DMS53 treated with DMSO at 0.1 percent for 48 hours (cell line): ENCODE results near the gene TIMM22.
A peak's percentile ranks its signal among the peaks of the same experiment; 100 is the strongest.
"Not testable (repeated sequence)": the region's sequence is repeated elsewhere in the genome, so short reads cannot be mapped to it uniquely, and the experiment has no call there.

ENCODE experiments used
- DNase-seq: peaks from one replicate; lab custom pipeline; 2025; ENCODE audit not compliant: unreplicated experiment; lab: John Stamatoyannopoulos, UW

Gene TIMM22

GRCh38 chr17:996554-997344 is at the start of gene TIMM22:
Gene TIMM22, plus strand, starts transcription at chr17:997129. Its CDS starts 14 bp downstream, at chr17:997143.
- DNase-seq = peak; percentile 90

DNA sequence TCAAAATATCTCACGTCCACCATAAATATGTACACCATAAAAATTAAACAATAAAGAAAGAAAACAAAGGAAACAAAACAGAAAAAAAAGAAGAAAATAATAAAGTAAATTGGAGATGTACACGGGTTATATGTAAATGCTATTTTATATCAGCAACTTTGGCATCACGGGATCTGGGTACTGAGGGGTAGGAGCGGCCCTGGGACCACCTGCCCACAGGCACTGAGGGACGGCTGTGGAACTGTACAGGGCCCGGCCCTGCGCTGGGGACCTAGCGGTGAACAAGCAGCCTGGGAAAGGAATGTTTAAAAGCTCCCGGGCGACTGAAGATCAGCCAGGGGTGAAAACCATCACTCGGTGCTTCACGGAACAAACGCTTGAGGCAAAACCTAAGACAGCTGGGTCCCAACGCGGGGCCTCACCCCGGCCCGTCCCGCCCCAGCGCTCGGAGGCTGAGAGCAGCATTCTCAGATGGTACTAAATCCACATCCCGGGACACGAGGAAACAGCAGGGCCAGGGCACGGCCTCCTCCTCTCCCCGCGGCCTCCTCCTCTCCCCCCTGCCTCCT is 48.6 kb upstream of the TIMM22 start:
- DNase-seq = no peak

GRCh38 chr17:949623-950303 is 47.2 kb upstream of the TIMM22 start:
- DNase-seq = no peak

GRCh38 chr17:951325-952132 is 45.4 kb upstream of the TIMM22 start:
- no peak for DNase-seq

DNA sequence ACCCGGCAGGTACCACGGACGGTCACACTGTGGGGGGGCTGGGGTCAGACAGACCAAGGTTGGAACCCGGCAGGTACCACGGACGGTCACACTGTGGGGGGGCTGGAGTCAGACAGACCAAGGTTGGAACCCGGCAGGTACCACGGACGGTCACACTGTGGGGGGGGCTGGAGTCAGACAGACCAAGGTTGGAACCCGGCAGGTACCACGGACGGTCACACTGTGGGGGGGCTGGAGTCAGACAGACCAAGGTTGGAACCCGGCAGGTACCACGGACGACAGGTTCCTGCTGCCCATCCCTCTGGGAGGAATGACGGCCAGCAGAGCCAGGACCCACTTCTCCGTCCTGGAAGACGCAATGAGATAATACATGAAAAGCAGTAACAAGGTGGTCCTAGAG is 44.3 kb upstream of the TIMM22 start:
- DNase-seq = not testable (repeated sequence)

GRCh38 chr17:953767-954166 is 43.2 kb upstream of the TIMM22 start:
- DNase-seq = no peak

DNA sequence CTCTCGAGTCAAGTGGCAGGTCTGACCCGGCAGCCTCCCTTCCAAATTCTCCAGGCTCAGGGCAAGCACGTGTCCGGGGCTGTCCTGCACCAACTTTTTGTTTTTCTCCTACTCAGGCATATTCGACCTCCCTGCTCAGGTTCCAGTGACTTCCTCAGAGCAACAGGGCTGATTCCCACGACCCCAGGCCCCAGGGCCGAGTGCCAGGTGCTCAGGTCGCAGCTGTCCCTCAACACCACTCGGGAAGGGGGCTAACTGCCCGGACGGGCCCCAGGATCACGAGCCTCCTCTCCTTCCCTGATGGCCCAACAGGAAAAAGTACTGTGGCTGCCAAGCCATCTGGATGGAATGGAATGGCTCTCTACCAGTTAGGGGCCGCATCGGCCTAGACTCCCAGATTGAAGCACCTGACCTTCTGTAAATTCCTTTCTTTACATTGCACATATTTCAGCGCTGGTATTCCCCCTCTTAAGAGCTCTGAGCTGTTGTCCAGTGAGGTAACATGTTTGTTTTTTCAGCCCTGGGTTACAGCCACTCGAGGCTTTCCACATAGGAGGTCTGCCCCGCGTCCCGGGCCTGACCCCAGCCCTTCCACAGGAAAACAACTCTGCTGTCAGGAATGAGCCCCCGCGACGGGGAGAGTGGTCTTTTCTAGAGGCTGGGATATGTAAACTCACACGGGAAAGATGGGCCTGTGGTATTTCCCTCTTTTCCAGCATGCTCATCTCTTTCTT is 42.3 kb upstream of the TIMM22 start:
- DNase-seq = no peak

GRCh38 chr17:956905-957304 is 40.0 kb upstream of the TIMM22 start:
- DNase-seq = no peak

GRCh38 chr17:957856-958421 is 39.0 kb upstream of the TIMM22 start:
- DNase-seq = no peak

DNA sequence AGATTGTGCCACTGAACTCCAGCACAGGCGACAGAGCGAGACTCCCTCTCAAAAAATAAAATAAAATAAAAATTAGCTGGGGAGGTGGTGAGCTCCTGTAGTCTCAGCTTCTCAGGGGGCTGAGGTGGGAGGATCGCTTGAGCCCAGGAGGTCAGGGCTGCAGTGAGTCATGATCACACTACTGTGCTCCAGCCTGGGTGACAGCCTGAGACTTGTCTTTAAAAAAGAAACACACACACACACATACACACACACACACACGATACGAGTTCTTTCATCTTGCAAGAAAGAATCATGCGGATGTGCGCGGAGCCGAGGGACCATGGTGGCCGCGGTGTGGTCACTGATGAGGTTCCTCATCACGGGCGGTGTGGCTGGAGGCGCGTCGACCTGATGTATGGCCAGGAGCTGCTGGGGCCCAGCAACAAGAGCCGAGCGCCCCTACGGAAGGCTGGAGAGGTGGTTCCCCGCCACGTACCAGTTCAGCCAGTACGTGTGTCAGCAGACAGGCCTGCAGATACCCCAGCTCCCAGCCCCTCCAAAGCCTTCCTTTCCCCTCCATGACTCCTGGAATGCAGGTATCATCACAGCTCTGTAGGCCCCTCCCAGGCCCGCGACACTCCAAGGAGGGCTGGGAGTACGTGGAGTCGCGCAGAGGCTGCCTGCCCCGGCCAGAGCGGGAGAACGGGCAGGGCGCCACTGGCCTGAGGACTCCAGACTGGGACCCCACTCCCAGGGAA is 38.0 kb upstream of the TIMM22 start:
- no peak for DNase-seq

- no peak for DNase-seq
Measured at GRCh38 chr17:962166-962565, 34.8 kb upstream of the TIMM22 start.

GRCh38 chr17:962670-963069 is 34.3 kb upstream of the TIMM22 start:
- no peak for DNase-seq

DNA sequence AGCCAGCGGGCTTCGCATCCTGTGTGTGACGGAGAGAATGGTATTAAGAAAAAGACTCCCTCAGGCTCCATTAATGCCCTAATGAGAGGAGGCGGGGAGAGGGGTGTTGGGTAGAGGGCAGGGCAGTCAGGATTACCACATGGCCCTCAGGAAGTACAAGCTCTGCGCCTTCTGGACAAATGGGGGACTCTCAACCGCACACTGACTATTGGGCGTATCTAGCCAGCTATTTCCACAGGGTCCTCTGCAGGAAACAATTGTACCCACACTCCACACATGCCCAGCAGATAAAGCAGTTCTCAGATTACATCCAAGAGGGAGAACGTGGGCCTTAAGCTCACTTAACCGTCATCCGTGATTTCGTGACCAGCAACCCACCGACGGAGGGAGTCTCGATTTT is 32.1 kb upstream of the TIMM22 start:
- DNase-seq = no peak

DNA sequence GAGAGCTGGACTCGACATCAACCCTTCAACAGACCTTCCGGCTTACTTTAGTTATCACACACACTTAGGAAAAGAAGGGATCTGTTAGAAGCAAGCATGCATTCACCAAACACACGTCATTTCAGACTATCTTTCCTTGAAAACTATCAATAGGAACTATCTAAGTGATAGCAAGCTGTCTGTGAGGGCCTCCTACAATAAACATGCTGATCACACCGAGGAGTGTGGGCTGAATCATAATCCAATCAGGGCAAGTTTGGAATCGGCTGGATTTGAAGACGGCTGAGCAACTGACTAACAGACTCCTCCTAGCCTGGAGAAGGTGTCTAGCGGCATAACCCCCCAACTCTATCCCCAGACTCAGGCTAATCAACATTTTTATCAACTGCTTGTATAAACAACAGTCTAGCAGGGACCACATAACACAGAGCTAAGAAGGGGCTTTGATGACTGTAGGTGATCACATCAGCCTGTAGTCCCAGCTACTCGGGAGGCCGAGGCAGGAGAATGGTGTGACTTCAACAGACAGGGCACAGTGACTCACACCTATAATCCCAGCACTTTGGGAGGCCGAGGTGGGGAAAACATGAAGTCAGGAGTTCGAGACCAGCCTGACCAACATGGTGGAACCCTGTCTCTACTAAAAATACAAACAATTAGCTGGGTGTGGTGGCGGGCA is 31.5 kb upstream of the TIMM22 start:
- no peak for DNase-seq

GRCh38 chr17:967122-967521 is 29.8 kb upstream of the TIMM22 start:
- DNase-seq = no peak

DNA sequence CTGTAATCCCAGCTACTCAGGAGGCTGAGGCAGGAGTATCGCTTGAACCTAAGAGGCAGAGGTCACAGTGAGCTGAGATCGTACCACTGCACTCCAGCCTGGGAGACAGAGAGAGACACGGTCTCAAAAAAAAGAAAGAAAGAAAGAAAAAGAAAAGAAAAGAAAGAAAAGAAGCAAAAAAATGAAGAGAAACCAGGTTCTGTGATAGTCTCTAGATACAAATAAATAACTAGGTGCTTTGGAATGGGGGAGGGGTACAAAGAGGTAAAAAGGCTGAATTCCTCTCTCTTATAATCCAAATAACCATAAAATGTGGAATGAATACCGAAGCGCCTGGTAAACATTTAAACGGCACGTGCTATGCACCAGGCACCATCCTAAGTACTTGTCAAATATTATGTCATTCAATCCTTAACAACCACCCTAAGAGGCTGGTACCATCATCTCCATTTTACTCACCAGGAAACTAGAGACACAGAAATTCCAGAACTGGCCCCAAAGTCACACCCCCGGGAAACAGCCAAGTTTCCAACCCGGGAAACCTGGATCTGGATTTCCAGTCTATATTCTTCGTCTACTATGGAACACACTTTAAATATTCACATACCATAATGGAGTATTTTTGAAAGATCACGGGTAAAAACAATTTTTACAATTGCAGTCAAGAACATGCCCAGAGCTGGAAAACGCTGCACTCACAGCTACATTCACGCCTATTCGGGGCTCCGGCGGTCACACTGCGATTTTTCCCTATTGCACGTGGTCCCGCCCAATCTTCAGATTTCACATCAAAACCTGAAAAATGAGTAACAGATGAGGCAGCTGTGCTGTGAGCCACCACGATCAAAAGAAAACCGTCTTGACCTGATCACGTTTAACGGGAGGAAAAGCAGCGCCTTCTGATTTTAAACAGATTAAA is 27.9 kb upstream of the TIMM22 start:
- peak; percentile 37 for DNase-seq

DNA sequence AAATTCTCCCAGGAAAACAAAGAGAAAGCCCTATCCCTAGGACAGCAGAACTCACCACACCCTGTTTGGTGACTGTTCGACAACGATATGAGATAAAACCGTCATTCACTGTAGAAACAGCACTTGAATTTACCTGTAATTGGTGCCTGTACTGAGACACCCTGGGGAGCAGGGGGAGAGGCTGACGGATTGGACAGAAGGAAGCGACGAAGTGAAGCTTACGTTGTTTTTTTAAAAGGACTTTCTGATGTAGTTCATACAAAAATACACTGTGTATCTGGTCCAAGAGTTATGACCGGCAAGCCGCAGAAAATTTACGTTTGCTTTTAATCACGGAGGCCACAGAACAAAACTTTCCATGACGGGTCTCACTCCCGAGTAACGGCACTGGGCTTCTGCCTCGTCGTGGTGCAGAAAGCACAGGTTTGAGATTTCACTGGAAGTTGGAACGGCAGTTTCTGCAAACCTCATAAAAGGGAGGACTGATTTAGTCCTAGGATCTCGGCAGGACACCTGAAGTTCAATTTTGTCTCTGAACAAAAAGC is 27.0 kb upstream of the TIMM22 start:
- DNase-seq = no peak

- DNase-seq = no peak
Measured at GRCh38 chr17:970364-970763, 26.6 kb upstream of the TIMM22 start.
